C4-2B (cell line): ENCODE results near the gene HECW1.

Experiments used
- H3K27ac ChIP-seq: fragments of 450-650 bp; 2 replicates; pipeline ENCODE4 v1.5.1; 2017
- ZFX ChIP-seq: fragments of 450-650 bp; IDR thresholded peaks from 2 replicates; pipeline ENCODE4 v1.6.1; 2017
- TF ChIP-seq, protein P1 (sequence below): fragments of 450-650 bp; conservative IDR thresholded peaks from 2 replicates; pipeline ENCODE4 v1.5.1; 2017; ENCODE audit warnings: mild to moderate bottlenecking

Gene HECW1

DNA sequence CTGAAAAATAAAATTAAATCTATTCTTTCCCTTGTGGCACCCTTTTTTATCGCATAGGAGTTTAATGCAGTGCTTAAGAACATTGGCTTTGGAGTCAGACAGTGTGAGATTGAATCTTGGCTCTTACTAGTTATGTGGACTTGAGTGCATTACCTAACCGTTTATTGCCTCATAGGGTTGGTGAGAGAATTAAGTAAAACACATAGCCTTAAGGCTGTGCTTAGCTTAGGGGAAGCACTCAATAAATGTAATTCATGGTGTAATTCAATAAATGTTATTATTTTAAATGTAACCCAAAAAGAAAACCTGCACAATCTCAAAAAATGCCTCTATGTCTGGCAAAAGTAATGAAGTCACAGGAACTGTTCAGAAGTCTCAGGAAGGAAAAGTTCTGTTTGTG lies 473.1 kb downstream of the HECW1 start:
- TF ChIP-seq, protein P1, sequence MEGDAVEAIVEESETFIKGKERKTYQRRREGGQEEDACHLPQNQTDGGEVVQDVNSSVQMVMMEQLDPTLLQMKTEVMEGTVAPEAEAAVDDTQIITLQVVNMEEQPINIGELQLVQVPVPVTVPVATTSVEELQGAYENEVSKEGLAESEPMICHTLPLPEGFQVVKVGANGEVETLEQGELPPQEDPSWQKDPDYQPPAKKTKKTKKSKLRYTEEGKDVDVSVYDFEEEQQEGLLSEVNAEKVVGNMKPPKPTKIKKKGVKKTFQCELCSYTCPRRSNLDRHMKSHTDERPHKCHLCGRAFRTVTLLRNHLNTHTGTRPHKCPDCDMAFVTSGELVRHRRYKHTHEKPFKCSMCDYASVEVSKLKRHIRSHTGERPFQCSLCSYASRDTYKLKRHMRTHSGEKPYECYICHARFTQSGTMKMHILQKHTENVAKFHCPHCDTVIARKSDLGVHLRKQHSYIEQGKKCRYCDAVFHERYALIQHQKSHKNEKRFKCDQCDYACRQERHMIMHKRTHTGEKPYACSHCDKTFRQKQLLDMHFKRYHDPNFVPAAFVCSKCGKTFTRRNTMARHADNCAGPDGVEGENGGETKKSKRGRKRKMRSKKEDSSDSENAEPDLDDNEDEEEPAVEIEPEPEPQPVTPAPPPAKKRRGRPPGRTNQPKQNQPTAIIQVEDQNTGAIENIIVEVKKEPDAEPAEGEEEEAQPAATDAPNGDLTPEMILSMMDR: no peak

DNA sequence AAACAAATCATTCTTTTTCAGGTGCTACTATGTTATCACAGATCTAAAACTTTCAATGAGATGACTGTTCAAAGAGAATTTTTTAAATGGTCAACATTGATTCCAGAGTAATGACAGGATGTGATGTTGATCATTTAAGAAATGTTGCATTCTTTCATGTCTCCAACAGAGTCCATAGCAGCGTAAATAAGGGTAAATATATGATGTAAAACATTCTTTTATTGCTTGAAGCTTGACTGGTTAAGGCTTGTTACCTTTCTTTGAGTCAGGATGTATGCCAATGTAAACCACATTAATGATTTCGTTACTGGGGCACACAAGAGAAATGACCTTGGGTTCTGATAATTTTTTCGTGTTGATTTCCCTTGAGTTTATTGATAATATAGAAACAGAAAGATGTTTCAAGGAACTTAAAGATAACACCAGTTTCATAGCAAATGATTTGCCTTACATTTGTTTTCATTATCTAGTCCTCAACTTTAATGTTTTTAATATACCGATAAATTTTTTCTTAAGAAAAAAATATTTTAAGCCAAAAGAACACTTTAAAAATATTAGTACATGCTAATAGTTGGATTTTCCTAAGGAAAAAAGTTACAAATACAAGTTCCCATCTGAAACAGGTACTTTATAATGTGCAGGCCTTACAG lies 473.9 kb downstream of the HECW1 start:
- no peak overlapping the region for H3K27ac ChIP-seq
- TF ChIP-seq, protein P1: no peak
- no peak for TF ChIP-seq ZFX

More for the DNA sequence above, 473.1 kb downstream of the HECW1 start:
- no peak overlapping the region for H3K27ac ChIP-seq

DNA sequence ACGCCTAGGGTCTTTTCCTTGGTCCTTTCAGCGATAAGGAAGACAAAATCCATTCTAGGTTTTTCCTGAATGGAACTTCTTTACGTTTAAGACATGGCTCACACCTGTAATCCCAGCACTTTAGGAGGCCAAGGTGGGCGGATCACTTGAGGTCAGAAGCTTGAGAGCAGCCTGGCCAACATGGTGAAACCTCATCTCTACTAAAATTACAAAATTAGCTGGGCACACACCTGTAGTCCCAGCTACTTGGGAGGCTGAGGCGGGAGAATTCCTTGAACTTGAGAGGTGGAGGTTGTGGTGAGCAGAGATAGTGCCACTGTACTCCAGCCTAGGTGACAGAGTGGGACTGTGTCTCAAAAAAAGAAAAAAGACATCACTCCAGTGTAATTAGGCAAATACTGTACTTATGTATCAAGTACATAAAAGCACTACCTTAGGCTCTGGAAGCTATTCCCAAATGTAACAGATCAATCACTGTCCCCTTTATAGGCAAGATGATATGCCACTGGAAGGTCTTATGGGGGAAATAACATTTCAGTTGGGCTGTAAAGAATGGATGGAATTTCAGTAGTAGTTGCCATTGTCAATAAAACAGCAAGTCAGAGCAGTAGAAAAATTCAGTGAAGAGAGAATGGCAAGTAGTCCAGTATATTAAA lies 476.2 kb downstream of the HECW1 start:
- H3K27ac ChIP-seq: no peak overlapping the region
- TF ChIP-seq ZFX: no peak
- TF ChIP-seq, protein P1: no peak

DNA sequence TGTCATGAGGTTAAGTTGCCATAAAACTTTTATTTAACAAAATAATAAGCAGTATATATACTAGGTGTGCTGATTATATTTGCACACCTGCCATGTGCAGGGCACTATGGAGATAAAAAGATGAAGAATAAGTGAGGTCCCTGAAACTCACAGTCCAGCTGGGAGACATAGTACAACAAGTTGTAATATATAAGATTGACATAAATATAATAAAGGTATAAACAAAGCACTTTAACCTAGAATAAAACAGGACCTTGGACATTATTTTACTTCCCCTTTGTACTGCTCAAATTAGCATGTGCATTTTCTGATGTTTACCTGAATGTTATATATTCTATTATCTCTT lies 476.7 kb downstream of the HECW1 start:
- no peak overlapping the region for H3K27ac ChIP-seq
- no peak for TF ChIP-seq ZFX
- TF ChIP-seq, protein P1: no peak

DNA sequence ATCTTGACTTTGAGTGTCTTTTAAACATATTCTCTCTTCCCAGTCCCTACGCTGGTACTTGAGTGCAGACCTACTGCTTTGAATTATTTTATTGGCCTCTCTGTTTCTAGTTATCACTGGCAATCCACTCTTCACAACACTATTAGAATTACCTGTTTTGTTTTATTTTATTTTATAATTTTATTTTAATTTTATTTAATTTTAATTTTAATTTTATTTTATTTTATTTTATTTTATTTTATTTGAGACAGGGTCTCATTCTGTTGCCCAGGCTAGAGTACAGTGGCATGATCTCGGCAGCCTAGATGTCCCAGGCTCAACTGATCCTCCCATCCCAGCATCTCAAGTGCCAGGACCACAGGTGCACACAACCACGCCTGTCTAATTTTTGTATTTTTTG lies 477.3 kb downstream of the HECW1 start:
- TF ChIP-seq, protein P1: no peak
- no peak for TF ChIP-seq ZFX

DNA sequence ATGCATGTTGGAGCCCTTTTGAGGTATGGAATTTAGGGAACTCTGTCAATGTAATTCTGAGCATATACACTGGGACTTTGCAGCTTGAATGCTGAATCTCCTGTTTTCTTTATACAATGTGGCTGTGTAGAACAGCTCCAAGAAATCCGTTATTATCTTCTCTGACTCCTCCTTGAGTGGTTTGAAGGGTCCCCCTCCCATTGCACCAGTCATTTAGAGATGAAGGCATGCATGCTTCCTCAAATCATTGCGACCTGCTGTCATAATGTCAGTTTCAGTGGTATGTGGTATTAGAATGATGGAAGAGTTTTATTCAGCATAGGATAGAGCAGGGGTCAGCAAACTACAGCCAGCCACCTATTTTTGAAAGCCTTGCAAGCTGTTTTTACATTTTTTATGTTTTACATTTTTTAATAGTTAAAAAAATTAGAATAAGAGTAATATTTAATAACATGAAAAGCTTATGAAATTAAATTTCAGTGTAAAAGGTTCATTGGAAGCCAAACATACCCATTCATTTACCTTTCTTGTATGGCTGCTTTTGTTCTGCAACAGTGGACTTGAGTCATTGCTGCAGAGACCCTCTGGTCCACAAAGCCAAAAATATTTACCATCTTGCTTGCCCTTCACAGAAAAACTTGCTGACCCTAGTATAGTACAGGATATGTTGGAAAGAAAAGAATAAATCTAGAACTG lies 478.6 kb downstream of the HECW1 start:
- TF ChIP-seq ZFX: no peak
- TF ChIP-seq, protein P1: no peak
- H3K27ac ChIP-seq: no peak overlapping the region

More for the DNA sequence above, 477.3 kb downstream of the HECW1 start:
- no peak overlapping the region for H3K27ac ChIP-seq

DNA sequence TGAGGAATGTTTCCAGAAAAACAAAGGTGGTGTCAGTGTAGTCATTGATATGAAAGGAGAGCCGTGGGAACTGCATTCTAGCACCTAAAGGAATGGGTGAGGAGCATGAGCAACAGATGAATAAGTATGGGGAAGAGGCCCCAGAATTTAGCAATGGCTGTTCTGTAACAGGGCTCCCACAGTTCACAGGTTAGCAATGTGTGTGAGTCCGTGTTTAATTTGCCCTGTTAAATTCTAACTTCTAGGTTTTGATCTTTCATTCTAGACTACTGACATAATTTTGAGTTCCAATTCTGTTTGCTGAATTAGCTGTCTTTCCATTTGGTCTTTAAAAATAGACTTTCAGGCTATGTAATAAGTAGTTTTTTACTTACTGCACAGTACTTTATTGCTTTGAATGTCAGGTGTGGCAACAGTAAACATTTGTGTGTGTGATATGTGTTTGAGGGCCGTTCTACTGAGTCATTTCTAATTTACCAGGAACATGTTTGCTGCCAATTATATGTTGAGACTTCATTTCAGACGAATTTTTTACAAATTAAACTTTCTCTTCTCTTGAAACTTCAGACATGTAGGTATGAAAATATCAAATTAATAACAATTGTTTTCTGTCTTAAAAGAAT lies 479.2 kb downstream of the HECW1 start:
- TF ChIP-seq ZFX: no peak
- TF ChIP-seq, protein P1: no peak
- no peak overlapping the region for H3K27ac ChIP-seq
